HepG2 (cell line): ENCODE measurements around the gene WWTR1. TPM values are rescaled to one million over a fixed set of nuclear protein-coding genes. Genes with fewer than 3 reads are reported as not detected.

Experiments used
- ATAC-seq: fragments of 200-7000 bp; cut with Tn5 transposase; 3 replicates; pipeline ENCODE4 v1.9.1; 2020; ENCODE audit warnings: mild to moderate bottlenecking, moderate library complexity
- BruUV-seq: library from RNA; stranded (reverse); fragments of 400-500 nt; replicated peaks from 2 replicates; lab custom pipeline; 2021; lab: Mats Ljungman, UMichigan
- CTCF ChIA-PET: fragments of 300-600 bp; formaldehyde crosslinking; extraction: SDS; loops from one replicate; lab custom pipeline; 2021; ENCODE audit warnings: low total read pairs, inconsistent platforms, low intra/inter-chr PET ratio; lab: Yijun Ruan, JAX
- POLR2A ChIA-PET: fragments of 350-600 bp; sonication (Branson Sonifier 250); formaldehyde crosslinking; loops from one replicate; lab custom pipeline; 2020; ENCODE audit warnings: antibody characterized with exemption, inconsistent platforms; lab: Yijun Ruan, JAX
- DNase-seq: peaks from one replicate; pipeline ENCODE4 v3.0.0-alpha.2; 2015; ENCODE audit warnings: low spot score
- FAIRE-seq: peaks from 3 replicates; lab custom pipeline; 2011; peaks lifted over from hg19 to GRCh38; lab: Jason Lieb, UNC
- H2AFZ ChIP-seq: one replicate; pipeline ENCODE4 v1.6.1; 2011; ENCODE audit warnings: low read length, inconsistent platforms
- H3K27ac ChIP-seq: fragments of 300-600 bp; 3 replicates; pipeline ENCODE4 v1.8.0; 2011; ENCODE audit warnings: mixed run types, mild to moderate bottlenecking, mixed read lengths, low read length, inconsistent platforms; ENCODE audit not compliant: insufficient read depth; ENCODE audit errors: extremely low read length
- H3K27me3 ChIP-seq, 2 experiments: fragments of 200-600 bp in 1 of 2; 2 replicates in 1 of 2; 3 replicates in 1 of 2; pipeline versions ENCODE4 v1.6.0 to v1.8.0; 2011; ENCODE audit warnings: low read length in 2 of 2, mild to moderate bottlenecking in 2 of 2, moderate library complexity in 2 of 2, inconsistent platforms in 1 of 2; ENCODE audit not compliant: insufficient read depth in 2 of 2, control insufficient read depth in 1 of 2
- H3K36me3 ChIP-seq, 2 experiments: fragments of 200-600 bp in 1 of 2; replicated peaks in 1 of 2; 2 replicates in 1 of 2; 3 replicates in 1 of 2; pipeline versions ENCODE4 v1.5.1 to v1.8.0; 2011; ENCODE audit warnings: low read length in 2 of 2, inconsistent platforms in 1 of 2; ENCODE audit not compliant: insufficient read depth in 2 of 2, control insufficient read depth in 1 of 2
- H3K4me1 ChIP-seq: 2 replicates; pipeline ENCODE4 v1.5.1; 2012; ENCODE audit warnings: low read length, inconsistent platforms; ENCODE audit not compliant: insufficient read depth
- H3K4me2 ChIP-seq: 2 replicates; pipeline ENCODE4 v1.6.0; 2011; ENCODE audit warnings: low read depth, low read length, inconsistent platforms
- H3K4me3 ChIP-seq, 3 experiments: fragments of 200-600 bp in 1 of 3; sonication (generic), shearing (Covaris generic) in 1 of 3; replicated peaks in 1 of 3; 2 replicates each; pipeline ENCODE4 v1.5.1; 2011 to 2016; ENCODE audit warnings: low read length in 3 of 3, inconsistent platforms in 2 of 3, low read depth in 2 of 3, mild to moderate bottlenecking in 2 of 3, control low read depth in 1 of 3, mixed read lengths in 1 of 3; ENCODE audit not compliant: insufficient read depth in 1 of 3
- H3K79me2 ChIP-seq: one replicate; pipeline ENCODE4 v1.6.1; 2011; ENCODE audit warnings: low read length, inconsistent platforms; ENCODE audit not compliant: insufficient read depth
- H3K9ac ChIP-seq: 2 replicates; pipeline ENCODE4 v1.6.0; 2011; ENCODE audit warnings: mild to moderate bottlenecking, low read depth, low read length, inconsistent platforms; ENCODE audit not compliant: insufficient read depth
- H3K9me3 ChIP-seq: 2 replicates; pipeline ENCODE4 v1.5.1; 2012; ENCODE audit warnings: mild to moderate bottlenecking, low read length
- H4K20me1 ChIP-seq: 2 replicates; pipeline ENCODE4 v1.6.0; 2011; ENCODE audit warnings: inconsistent platforms, mild to moderate bottlenecking, low read length, moderate library complexity; ENCODE audit not compliant: insufficient read depth
- HNRNPL ChIP-seq: fragments of 200-400 bp; formaldehyde crosslinking; IDR thresholded peaks from 2 replicates; pipeline ENCODE4 v1.6.1; 2017; ENCODE audit warnings: mild to moderate bottlenecking, low read depth, low read length
- JDP2 ChIP-seq: sonication (generic); formaldehyde crosslinking; IDR thresholded peaks from 2 replicates; pipeline ENCODE4 v1.8.1; 2022; ENCODE audit warnings: missing genetic modification reagents, borderline replicate concordance
- KMT2B ChIP-seq: IDR thresholded peaks from 2 replicates; pipeline ENCODE4 v1.6.1; 2016; ENCODE audit warnings: missing genetic modification reagents, missing compliant biosample characterization
- TBL1XR1 ChIP-seq: fragments of 150-350 bp; IDR thresholded peaks from 2 replicates; pipeline ENCODE4 v1.6.1; 2014; ENCODE audit warnings: borderline replicate concordance, low read length; ENCODE audit not compliant: partially characterized antibody
- YY1 ChIP-seq: IDR thresholded peaks from 2 replicates; pipeline ENCODE4 v1.6.1; 2011; ENCODE audit warnings: low read length, low read depth, moderate library complexity, mild to moderate bottlenecking; ENCODE audit not compliant: insufficient read depth, insufficient replicate concordance
- ZNF30 ChIP-seq: sonication (generic); formaldehyde crosslinking; IDR thresholded peaks from 2 replicates; pipeline ENCODE4 v1.5.0; 2020; ENCODE audit warnings: mild to moderate bottlenecking, missing genetic modification reagents
- WGBS: methylation state at CpG from one replicate; pipeline ENCODE4 v1.1.6; 2017; ENCODE audit warnings: low lambda C conversion rate; 5-methylcytosine and 5-hydroxymethylcytosine counted together
- in situ Hi-C: cut with HindIII; loops from 2 replicates; pipeline ENCODE4 v1.10.0; 2017; ENCODE audit warnings: low pct_unique_long_range_greater_than_20kb; ENCODE audit not compliant: extremely low pct_ligation_motif_present
- intact Hi-C: fragments of 100-400 bp; cut with micrococcal nuclease; formaldehyde crosslinking; loops from one replicate; pipeline ENCODE4 v1.10.0; 2022; ENCODE audit not compliant: unreplicated experiment
- polyA plus RNA-seq, 8 experiments: library from polyadenylated mRNA; depleted of rRNA in 3 of 8; stranded (reverse) in 7 of 8; unstranded in 1 of 8; fragments of >200 nt; fragmentation: Illumina TruSeq in 4 of 8; extraction: Trizol in 4 of 8; gene quantifications; 2 replicates each; pipeline versions ENCODE4 v1.2.1 to v1.2.3, GENCODE V29; 2011 to 2016; ENCODE audit warnings: low read depth in 4 of 8, missing spikeins in 1 of 8, mixed read lengths in 1 of 8; ENCODE audit not compliant: insufficient read depth in 1 of 8
- total RNA-seq, 5 experiments: library from RNA; depleted of rRNA; stranded (reverse); fragments of >200 nt; fragmentation: Illumina TruSeq; extraction: Trizol; gene quantifications; 2 replicates each; pipeline ENCODE4 v1.2.3, GENCODE V29; 2016; ENCODE audit warnings: low read depth in 1 of 5
- TF ChIP-seq, protein P1 (sequence below), 2 experiments: fragments of 450-650 bp in 1 of 2; sonication (generic) in 1 of 2; formaldehyde crosslinking; IDR thresholded peaks; 2 replicates each; pipeline versions ENCODE4 v1.5.0 to v1.8.0; 2020 to 2022; ENCODE audit warnings: mild to moderate bottlenecking in 1 of 2, missing genetic modification reagents in 1 of 2
- TF ChIP-seq, protein P2 (sequence below): sonication (generic); formaldehyde crosslinking; IDR thresholded peaks from 2 replicates; pipeline ENCODE4 v1.4.0; 2020; ENCODE audit warnings: low read depth, mild to moderate bottlenecking, missing genetic modification reagents
- TF ChIP-seq, protein P3 (sequence below): sonication (generic); formaldehyde crosslinking; IDR thresholded peaks from 2 replicates; pipeline ENCODE4 v1.4.0; 2020; ENCODE audit warnings: missing genetic modification reagents
- TF ChIP-seq, protein P4 (sequence below): sonication (generic); formaldehyde crosslinking; IDR thresholded peaks from 2 replicates; pipeline ENCODE4 v1.4.0; 2020; ENCODE audit warnings: missing genetic modification reagents, low read depth, mild to moderate bottlenecking, borderline replicate concordance
- TF ChIP-seq, protein P5 (sequence below): sonication (generic); formaldehyde crosslinking; conservative IDR thresholded peaks from 2 replicates; pipeline ENCODE4 v1.8.0; 2022; ENCODE audit warnings: mild to moderate bottlenecking, moderate library complexity, missing genetic modification reagents
- TF ChIP-seq, protein P6 (sequence below): sonication (generic); formaldehyde crosslinking; IDR thresholded peaks from 2 replicates; pipeline ENCODE4 v1.4.0; 2020; ENCODE audit warnings: mild to moderate bottlenecking, missing genetic modification reagents
- TF ChIP-seq, protein P7 (sequence below): sonication (generic); formaldehyde crosslinking; IDR thresholded peaks from 2 replicates; pipeline ENCODE4 v1.4.0; 2020; ENCODE audit warnings: missing genetic modification reagents, borderline replicate concordance

The WWTR1 gene
- total and polyA plus RNA-seq, 2 of the 13 experiments (the other 11 are each of a cell fraction or from before 2014, with no cell fraction given): 19.7 to 139 TPM

DNA sequence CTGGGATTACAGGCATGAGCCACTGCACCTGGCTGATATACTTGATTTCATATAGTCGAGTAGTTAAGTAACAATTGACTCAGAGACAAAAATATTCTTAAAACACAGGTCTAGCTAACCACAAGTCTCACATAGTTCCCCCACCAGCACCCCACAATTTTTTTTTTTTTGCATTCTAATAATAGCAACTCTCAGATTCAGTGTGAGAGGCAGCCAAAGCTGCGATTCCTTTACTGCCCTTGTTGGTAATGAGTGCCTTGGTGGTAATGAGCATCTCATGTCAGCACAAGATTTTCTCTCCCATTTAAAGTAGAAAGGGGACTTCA, 72.5 kb downstream of the WWTR1 start (continued):
- TF ChIP-seq, protein P1, sequence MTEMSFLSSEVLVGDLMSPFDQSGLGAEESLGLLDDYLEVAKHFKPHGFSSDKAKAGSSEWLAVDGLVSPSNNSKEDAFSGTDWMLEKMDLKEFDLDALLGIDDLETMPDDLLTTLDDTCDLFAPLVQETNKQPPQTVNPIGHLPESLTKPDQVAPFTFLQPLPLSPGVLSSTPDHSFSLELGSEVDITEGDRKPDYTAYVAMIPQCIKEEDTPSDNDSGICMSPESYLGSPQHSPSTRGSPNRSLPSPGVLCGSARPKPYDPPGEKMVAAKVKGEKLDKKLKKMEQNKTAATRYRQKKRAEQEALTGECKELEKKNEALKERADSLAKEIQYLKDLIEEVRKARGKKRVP (CRISPR knock-in tag; IDR thresholded peaks at IDR 0.05): no peak

DNA sequence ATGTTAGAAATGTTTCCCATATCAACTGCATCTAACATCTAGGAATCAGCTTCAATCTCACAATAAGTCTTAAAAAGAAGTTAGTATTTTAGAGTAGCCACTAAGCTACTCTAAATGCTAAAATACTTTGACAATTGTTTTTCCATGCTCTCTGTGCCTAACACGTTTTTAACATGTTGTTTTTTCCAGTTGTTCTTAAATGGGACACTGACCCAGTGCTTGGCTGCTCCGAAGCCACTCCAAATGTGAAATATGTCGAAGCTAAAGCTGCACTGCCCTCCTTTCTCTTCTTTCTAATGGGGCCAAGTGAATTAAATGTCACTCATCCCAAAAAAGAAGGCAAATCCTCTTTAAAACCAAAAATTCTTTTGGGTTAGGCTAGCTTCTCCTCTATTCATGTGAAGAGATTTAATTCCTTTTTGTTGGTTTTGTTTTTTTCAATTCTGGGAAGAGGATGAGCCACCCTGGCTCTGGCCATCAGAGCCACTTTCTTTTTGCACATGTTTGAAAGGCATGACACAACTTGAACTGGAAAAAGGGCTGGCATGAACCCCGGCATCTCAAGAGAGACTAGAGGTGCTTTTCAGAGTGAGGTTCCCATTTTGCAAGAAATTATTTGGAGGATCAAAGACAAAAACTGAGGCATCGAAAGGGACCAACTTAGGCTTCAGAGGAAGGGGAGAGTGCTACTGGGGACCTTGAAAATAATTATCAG, 73.7 kb downstream of the WWTR1 start:
- no peak overlapping the region for H3K27ac ChIP-seq
- no peak for ATAC-seq
- intact Hi-C loops: no loop called here
- TF ChIP-seq KMT2B (CRISPR knock-in tag): no peak
- TF ChIP-seq, protein P2, sequence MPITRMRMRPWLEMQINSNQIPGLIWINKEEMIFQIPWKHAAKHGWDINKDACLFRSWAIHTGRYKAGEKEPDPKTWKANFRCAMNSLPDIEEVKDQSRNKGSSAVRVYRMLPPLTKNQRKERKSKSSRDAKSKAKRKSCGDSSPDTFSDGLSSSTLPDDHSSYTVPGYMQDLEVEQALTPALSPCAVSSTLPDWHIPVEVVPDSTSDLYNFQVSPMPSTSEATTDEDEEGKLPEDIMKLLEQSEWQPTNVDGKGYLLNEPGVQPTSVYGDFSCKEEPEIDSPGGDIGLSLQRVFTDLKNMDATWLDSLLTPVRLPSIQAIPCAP (CRISPR knock-in tag): no peak
- no peak for TF ChIP-seq ZNF30 (CRISPR knock-in tag)
- TF ChIP-seq HNRNPL: no peak
- no peak for TF ChIP-seq TBL1XR1
- TF ChIP-seq JDP2 (CRISPR knock-in tag): no peak
- TF ChIP-seq, protein P3, sequence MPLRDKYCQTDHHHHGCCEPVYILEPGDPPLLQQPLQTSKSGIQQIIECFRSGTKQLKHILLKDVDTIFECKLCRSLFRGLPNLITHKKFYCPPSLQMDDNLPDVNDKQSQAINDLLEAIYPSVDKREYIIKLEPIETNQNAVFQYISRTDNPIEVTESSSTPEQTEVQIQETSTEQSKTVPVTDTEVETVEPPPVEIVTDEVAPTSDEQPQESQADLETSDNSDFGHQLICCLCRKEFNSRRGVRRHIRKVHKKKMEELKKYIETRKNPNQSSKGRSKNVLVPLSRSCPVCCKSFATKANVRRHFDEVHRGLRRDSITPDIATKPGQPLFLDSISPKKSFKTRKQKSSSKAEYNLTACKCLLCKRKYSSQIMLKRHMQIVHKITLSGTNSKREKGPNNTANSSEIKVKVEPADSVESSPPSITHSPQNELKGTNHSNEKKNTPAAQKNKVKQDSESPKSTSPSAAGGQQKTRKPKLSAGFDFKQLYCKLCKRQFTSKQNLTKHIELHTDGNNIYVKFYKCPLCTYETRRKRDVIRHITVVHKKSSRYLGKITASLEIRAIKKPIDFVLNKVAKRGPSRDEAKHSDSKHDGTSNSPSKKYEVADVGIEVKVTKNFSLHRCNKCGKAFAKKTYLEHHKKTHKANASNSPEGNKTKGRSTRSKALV (CRISPR knock-in tag): no peak
- TF ChIP-seq, protein P4, sequence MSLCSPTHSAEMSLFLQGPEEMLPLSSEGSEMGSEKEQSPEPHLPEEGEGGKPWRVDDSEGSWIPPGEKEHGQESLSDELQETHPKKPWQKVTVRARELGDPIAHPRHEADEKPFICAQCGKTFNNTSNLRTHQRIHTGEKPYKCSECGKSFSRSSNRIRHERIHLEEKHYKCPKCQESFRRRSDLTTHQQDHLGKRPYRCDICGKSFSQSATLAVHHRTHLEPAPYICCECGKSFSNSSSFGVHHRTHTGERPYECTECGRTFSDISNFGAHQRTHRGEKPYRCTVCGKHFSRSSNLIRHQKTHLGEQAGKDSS (CRISPR knock-in tag): no peak
- TF ChIP-seq, protein P5, sequence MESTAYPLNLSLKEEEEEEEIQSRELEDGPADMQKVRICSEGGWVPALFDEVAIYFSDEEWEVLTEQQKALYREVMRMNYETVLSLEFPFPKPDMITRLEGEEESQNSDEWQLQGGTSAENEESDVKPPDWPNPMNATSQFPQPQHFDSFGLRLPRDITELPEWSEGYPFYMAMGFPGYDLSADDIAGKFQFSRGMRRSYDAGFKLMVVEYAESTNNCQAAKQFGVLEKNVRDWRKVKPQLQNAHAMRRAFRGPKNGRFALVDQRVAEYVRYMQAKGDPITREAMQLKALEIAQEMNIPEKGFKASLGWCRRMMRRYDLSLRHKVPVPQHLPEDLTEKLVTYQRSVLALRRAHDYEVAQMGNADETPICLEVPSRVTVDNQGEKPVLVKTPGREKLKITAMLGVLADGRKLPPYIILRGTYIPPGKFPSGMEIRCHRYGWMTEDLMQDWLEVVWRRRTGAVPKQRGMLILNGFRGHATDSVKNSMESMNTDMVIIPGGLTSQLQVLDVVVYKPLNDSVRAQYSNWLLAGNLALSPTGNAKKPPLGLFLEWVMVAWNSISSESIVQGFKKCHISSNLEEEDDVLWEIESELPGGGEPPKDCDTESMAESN (CRISPR knock-in tag): no peak
- TF ChIP-seq YY1: no peak
- TF ChIP-seq, protein P6, sequence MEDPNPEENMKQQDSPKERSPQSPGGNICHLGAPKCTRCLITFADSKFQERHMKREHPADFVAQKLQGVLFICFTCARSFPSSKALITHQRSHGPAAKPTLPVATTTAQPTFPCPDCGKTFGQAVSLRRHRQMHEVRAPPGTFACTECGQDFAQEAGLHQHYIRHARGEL (CRISPR knock-in tag): no peak
- TF ChIP-seq, protein P7, sequence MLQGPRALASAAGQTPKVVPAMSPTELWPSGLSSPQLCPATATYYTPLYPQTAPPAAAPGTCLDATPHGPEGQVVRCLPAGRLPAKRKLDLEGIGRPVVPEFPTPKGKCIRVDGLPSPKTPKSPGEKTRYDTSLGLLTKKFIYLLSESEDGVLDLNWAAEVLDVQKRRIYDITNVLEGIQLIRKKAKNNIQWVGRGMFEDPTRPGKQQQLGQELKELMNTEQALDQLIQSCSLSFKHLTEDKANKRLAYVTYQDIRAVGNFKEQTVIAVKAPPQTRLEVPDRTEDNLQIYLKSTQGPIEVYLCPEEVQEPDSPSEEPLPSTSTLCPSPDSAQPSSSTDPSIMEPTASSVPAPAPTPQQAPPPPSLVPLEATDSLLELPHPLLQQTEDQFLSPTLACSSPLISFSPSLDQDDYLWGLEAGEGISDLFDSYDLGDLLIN (CRISPR knock-in tag): no peak

More for the DNA sequence above, 73.7 kb downstream of the WWTR1 start:
- peaks cover 15% of the 10 kb centered on the region; the same call in 1 of the 2 replicates for H3K4me1 ChIP-seq
- peaks cover 6 to 33% of the 10 kb centered on the region in 2 experiments; a peak in 4 of 5 replicates for H3K36me3 ChIP-seq
- WGBS: 95% methylated on average over 5 of the region's 5 CpGs
- H3K27me3 ChIP-seq: no peaks in the 10 kb centered on the region
- no peak overlapping the region for H3K9ac ChIP-seq
- no peaks in the 10 kb centered on the region for H3K9me3 ChIP-seq
- in situ Hi-C loops: no loop called here
- H3K4me2 ChIP-seq: no peak overlapping the region
- peaks cover 24% of the 10 kb centered on the region for H4K20me1 ChIP-seq
- FAIRE-seq (no peak), DNase-seq (no peak)
- no peak overlapping the region for H3K4me3 ChIP-seq
- no TSS peak for BruUV-seq
- CTCF ChIA-PET: no interaction called here
- POLR2A ChIA-PET: no interaction called here
- H2AFZ ChIP-seq: no peak overlapping the region
- peaks cover 88% of the 10 kb centered on the region for H3K79me2 ChIP-seq
